GM18951 (cell line): ENCODE measurements around the gene NUPR1.
"Not testable (repeated sequence)": the region's sequence is repeated elsewhere in the genome, so short reads cannot be mapped to it uniquely, and the experiment has no call there.

Experiments
- POLR2A ChIP-seq: IDR thresholded peaks from 4 replicates; pipeline ENCODE4 v1.6.1; 2011; ENCODE audit warnings: mild to moderate bottlenecking; ENCODE audit not compliant: insufficient read length, insufficient read depth; ENCODE audit errors: extremely low read depth
- in situ Hi-C: fragments of 300-500 bp; cut with MboI; formaldehyde crosslinking; loops from one replicate; pipeline ENCODE4 v1.12.0; 2022; ENCODE audit warnings: low sequenced_read_pairs, mixed read lengths, inconsistent platforms; ENCODE audit not compliant: unreplicated experiment

The NUPR1 gene

GRCh38 chr16:28505489-28506137 is 33.2 kb downstream of the NUPR1 start:
- TF ChIP-seq POLR2A = no peak

GRCh38 chr16:28504707-28505404 is 33.9 kb downstream of the NUPR1 start:
- in situ Hi-C loops = no loop called here
- no peak for TF ChIP-seq POLR2A

More at GRCh38 chr16:28505489-28506137, 33.2 kb downstream of the NUPR1 start:
- in situ Hi-C loops = no loop called here

- TF ChIP-seq POLR2A = no peak
- in situ Hi-C loops = no loop called here
Measured at GRCh38 chr16:28503470-28504259, 35.1 kb downstream of the NUPR1 start.

- TF ChIP-seq POLR2A = no peak
- in situ Hi-C loops = no loop called here
Measured at GRCh38 chr16:28502290-28502689, 36.5 kb downstream of the NUPR1 start.

- TF ChIP-seq POLR2A = no peak
- in situ Hi-C loops = no loop called here
Measured at GRCh38 chr16:28501258-28502232, 37.2 kb downstream of the NUPR1 start.

GRCh38 chr16:28500476-28501180 is 38.1 kb downstream of the NUPR1 start:
- in situ Hi-C loops = not testable (repeated sequence)

- no peak for TF ChIP-seq POLR2A
- in situ Hi-C loops = no loop called here
Measured at GRCh38 chr16:28499854-28500253, 38.9 kb downstream of the NUPR1 start.

- in situ Hi-C loops = no loop called here
- TF ChIP-seq POLR2A = no peak
Measured at GRCh38 chr16:28498666-28499381, 40.0 kb downstream of the NUPR1 start.

- no peak for TF ChIP-seq POLR2A
Measured at GRCh38 chr16:28497861-28498599, 40.7 kb downstream of the NUPR1 start.

GRCh38 chr16:28497386-28497785 is 41.4 kb downstream of the NUPR1 start:
- TF ChIP-seq POLR2A = no peak
- in situ Hi-C loops = no loop called here

More at GRCh38 chr16:28497861-28498599, 40.7 kb downstream of the NUPR1 start:
- in situ Hi-C loops = no loop called here

GRCh38 chr16:28496844-28497243 is 41.9 kb downstream of the NUPR1 start:
- in situ Hi-C loops = no loop called here
- TF ChIP-seq POLR2A = no peak
